ENCODE results near the gene MKLN1.

- no peak for TF ChIP-seq CTCF (IDR thresholded peaks at IDR 0.05; ENCODE audit: low read depth, low read length, missing input control)
- no peak for TF ChIP-seq ZBTB33 (IDR thresholded peaks at IDR 0.05)
Measured at GRCh38 chr7:131524703-131525102, 197.0 kb downstream of the MKLN1 start.
